ENCODE measurements around the gene CDHR2. TPM values are rescaled to one million over a fixed set of nuclear protein-coding genes. Genes with fewer than 3 reads are reported as not detected.

Gene CDHR2
- total RNA-seq, 3 donors from 2014 or later: 69.0 to 184 (median 107) TPM

- no peaks in the 10 kb centered on the region for H3K36me3 ChIP-seq (ENCODE audit: low read depth)
- H3K4me3 ChIP-seq: no peak overlapping the region
- no peak for TF ChIP-seq CTCF (IDR thresholded peaks at IDR 0.05)
- intact Hi-C loops (cut with DNase I, micrococcal nuclease): no loop called here
- DNase-seq (no peak), ATAC-seq (no peak)
- H3K9me3 ChIP-seq: no peaks in the 10 kb centered on the region
- H3K4me1 ChIP-seq (ENCODE audit: low read depth): no peaks in the 10 kb centered on the region
Observed at GRCh38 chr5:176517053-176517661, 32.0 kb upstream of the CDHR2 start.

GRCh38 chr5:176519810-176520720, 29.1 kb upstream of the CDHR2 start:
- intact Hi-C loops (cut with DNase I, micrococcal nuclease): no loop called here
- no peak for DNase-seq
- no peaks in the 10 kb centered on the region for H3K4me1 ChIP-seq (ENCODE audit: low read depth)
- H3K9me3 ChIP-seq: no peaks in the 10 kb centered on the region
- no peak overlapping the region for H3K4me3 ChIP-seq
- peak; percentile 69 for ATAC-seq
- no peaks in the 10 kb centered on the region for H3K36me3 ChIP-seq (ENCODE audit: low read depth)
- TF ChIP-seq CTCF (IDR thresholded peaks at IDR 0.05): no peak

- Histone ChIP-seq H3K4me1 (ENCODE audit: low read depth) (no peaks in the 10 kb centered on the region), H3K4me3 (no peak overlapping the region), H3K9me3 (no peaks in the 10 kb centered on the region), H3K36me3 (ENCODE audit: low read depth) (no peaks in the 10 kb centered on the region)
- no peak for ATAC-seq
- intact Hi-C loops (cut with DNase I, micrococcal nuclease): no loop called here
- no peak for TF ChIP-seq CTCF (IDR thresholded peaks at IDR 0.05)
- peak in 1 of 3 donors; percentile 31 for DNase-seq
Observed at GRCh38 chr5:176521286-176521685, 27.9 kb upstream of the CDHR2 start.

GRCh38 chr5:176521699-176522263, 27.4 kb upstream of the CDHR2 start:
- ATAC-seq (no peak), DNase-seq (peak in 1 of 3 donors; percentile 33)
- Histone ChIP-seq H3K36me3 (ENCODE audit: low read depth) (no peaks in the 10 kb centered on the region), H3K4me1 (ENCODE audit: low read depth) (no peaks in the 10 kb centered on the region), H3K9me3 (no peaks in the 10 kb centered on the region), H3K4me3 (no peak overlapping the region)
- intact Hi-C loops (cut with DNase I, micrococcal nuclease): no loop called here
- no peak for TF ChIP-seq CTCF (IDR thresholded peaks at IDR 0.05)

GRCh38 chr5:176524138-176524537, 25.0 kb upstream of the CDHR2 start:
- DNase-seq (peak in 1 of 3 donors; percentile 38), ATAC-seq (no peak)
- Histone ChIP-seq H3K4me3 (no peak overlapping the region), H3K36me3 (ENCODE audit: low read depth) (no peaks in the 10 kb centered on the region), H3K9me3 (no peaks in the 10 kb centered on the region), H3K4me1 (ENCODE audit: low read depth) (no peaks in the 10 kb centered on the region)
- no peak for TF ChIP-seq CTCF (IDR thresholded peaks at IDR 0.05)
- intact Hi-C loops (cut with DNase I, micrococcal nuclease): no loop called here
